ENCODE data around the gene TREM1. TPM values are rescaled to one million over a fixed set of nuclear protein-coding genes. Genes with fewer than 3 reads are reported as not detected.

Gene TREM1
- polyA plus RNA-seq, 3 donors from 2014 or later, result 2.8 TPM; not detected in 2

DNA sequence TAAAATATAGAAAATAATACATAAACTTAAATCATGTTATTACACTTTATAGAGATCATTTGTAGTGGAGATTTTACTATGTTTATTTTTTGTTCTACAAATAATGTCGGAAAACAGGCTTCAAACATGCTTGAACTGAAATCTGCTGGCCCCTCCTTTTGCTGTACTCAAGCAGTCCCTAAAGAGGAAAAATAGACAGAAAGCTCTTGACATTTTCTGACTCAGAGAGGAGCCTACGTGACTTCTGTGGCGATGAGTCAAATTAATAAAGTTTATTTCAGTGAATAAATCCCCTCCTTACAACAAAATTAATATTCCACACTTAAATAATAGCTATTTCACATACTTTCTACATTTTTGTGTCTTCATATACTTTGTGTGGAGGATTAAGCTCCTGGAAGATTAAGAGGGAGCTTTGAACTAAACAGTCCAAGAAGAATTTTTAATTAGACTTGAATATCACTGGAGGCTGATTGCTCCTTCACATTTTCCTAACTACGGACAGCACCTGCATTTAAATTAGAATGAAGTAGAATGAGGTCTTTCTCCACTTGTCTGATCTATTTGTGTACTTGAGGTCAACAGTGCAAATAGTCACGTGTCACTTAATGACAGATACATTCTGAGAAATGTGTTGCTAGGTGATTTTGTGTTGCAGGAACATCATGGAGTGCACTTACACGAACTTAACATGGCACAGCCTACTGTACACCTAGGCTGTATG is 1.7 kb upstream of the TREM1 start:
- no peaks in the 10 kb centered on the region for H3K9me3 Mint-ChIP-seq
- no peak overlapping the region for H3K4me3 Mint-ChIP-seq
- H3K36me3 Mint-ChIP-seq, result no peaks in the 10 kb centered on the region
- peaks cover 0 to 11% (median 11%) of the 10 kb centered on the region in 3 donors for H3K27me3 Mint-ChIP-seq (ENCODE audit: low read depth in 3 of 3)
- no peaks in the 10 kb centered on the region for H3K4me1 Mint-ChIP-seq
- no peak overlapping the region for H3K27ac Mint-ChIP-seq
- no peak for DNase-seq

DNA sequence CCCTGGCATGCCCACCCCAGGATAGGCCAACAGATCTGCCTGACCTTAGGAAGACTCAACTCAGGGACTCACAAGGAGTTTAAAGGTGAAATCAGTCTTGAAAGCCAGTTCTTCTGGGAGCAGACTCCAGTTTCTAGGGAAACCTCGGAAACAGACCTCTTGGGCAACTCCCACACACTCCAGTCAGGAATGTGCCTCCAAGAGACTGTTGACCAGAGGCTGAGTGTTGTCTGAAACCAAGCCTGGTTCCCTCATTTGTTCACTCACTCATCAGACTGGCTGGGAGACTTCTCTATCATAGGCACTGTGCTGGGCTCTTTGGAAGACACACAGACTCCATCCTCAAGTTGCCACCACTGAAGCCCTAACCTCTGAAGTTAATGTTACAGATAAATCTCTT is 1.8 kb downstream of the TREM1 start:
- Mint-ChIP-seq H3K4me1 (no peaks in the 10 kb centered on the region), H3K36me3 (peaks cover 0 to 4% (median 0%) of the 10 kb centered on the region in 3 donors), H3K27me3 (ENCODE audit: low read depth in 3 of 3) (peaks cover 2 to 15% (median 12%) of the 10 kb centered on the region in 3 donors), H3K9me3 (no peaks in the 10 kb centered on the region), H3K27ac (no peak overlapping the region), H3K4me3 (no peak overlapping the region)
- DNase-seq, result no peak

DNA sequence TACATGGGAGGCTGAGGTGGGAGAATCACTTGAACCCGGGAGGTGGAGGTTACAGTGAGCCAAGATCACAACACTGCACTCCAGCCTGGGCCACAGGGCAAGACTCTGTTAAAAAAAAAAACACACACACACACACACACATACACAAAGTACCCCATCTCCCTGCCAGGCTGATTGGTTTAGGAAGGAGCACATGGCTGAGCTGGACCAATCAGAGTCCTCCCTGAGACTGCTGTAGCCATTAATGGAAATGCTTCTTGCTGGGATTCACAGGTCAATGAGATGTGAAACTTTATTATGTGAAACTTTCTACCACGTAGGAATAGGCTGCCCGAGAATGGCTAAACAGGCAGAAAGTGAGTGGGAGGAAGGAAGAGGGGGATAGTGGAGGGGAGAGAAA is 2.9 kb downstream of the TREM1 start:
- Mint-ChIP-seq H3K4me1 (peaks cover 5 to 9% of the 10 kb centered on the region in 2 donors), H3K36me3 (peaks cover 0 to 4% (median 0%) of the 10 kb centered on the region in 3 donors), H3K9me3 (no peaks in the 10 kb centered on the region), H3K4me3 (no peak overlapping the region), H3K27ac (no peak overlapping the region), H3K27me3 (ENCODE audit: low read depth in 3 of 3) (peaks cover 2 to 20% (median 12%) of the 10 kb centered on the region in 3 donors)
- DNase-seq, result no peak

DNA sequence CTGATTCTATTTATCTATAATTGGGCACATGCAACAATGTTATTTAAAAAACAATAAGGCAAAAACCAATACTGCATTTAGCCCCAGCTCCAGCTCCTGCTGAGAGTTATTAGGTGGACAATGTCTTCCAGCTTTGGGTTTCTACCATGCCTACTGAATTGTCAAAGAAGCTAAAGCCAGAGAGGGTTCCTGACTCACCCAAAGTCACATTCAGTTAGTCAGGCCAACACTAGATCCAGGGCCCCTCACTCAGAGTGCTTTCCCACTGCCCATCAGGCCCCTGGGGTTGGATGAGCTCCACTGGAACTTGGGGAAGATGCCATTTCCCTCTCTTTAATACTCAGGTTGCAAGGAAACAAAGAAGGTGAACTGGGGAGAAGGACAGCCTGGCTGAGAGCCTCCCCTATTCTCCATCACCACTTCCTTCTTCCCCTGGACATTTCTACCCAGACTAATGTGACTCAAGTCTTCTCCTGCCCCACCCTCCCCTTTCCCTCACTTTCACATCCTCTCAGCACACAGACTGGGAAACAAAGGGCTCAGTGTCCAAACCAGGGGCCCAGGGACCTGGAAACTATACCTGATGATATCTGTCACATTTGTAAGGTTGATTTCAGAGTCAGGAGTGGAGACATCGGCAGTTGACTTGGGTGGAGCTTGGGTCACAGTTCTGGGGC is 6.0 kb downstream of the TREM1 start:
- Mint-ChIP-seq H3K4me1 (peaks cover 5 to 12% of the 10 kb centered on the region in 2 donors), H3K36me3 (peaks cover 0 to 8% (median 0%) of the 10 kb centered on the region in 3 donors), H3K9me3 (no peaks in the 10 kb centered on the region), H3K27me3 (ENCODE audit: low read depth in 3 of 3) (peaks cover 4 to 21% (median 6%) of the 10 kb centered on the region in 3 donors), H3K27ac (no peak overlapping the region), H3K4me3 (no peak overlapping the region)
- DNase-seq, result no peak

DNA sequence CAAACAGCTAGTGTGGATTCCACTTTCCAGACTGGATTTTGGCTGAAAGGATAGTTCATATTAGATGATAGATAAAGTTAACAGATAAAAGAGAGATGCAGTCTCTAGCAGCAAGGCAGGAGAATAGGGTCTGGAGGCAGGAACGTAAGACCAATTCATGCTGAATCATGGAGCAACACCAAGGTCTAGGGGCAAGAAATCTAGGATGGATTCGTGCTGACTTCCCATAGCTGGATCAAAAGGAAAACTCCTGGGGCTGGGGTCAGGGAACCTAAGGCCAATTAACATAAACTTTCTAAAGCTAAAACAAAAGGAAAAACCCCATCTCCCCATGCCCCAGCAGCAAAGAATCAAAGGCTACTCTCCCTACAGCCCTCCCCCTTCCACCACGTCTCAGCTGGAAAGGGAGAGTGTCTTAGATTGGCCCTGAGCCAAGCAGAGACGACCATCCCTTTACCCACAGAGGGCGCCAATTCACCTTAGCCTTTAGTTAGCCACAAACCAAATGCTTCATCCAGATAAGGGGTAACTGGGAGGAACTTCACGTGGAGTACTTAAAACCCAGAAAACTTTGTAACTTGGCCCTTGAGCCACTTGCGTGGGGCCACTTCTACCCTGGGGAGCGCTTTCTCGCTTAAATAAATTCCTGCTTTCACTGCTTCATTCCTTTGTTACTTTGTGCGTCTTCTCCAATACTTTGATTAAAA is 7.6 kb downstream of the TREM1 start:
- Mint-ChIP-seq H3K4me3 (peak overlapping the region in 1 of 5 donors; percentile 42), H3K27me3 (ENCODE audit: low read depth in 3 of 3) (peaks cover 3 to 18% (median 4%) of the 10 kb centered on the region in 3 donors), H3K9me3 (no peaks in the 10 kb centered on the region), H3K4me1 (peaks cover 5 to 12% of the 10 kb centered on the region in 2 donors), H3K27ac (no peak overlapping the region), H3K36me3 (peaks cover 0 to 8% (median 0%) of the 10 kb centered on the region in 3 donors)
- peak; percentile 50 to 63 (median 60) for DNase-seq

DNA sequence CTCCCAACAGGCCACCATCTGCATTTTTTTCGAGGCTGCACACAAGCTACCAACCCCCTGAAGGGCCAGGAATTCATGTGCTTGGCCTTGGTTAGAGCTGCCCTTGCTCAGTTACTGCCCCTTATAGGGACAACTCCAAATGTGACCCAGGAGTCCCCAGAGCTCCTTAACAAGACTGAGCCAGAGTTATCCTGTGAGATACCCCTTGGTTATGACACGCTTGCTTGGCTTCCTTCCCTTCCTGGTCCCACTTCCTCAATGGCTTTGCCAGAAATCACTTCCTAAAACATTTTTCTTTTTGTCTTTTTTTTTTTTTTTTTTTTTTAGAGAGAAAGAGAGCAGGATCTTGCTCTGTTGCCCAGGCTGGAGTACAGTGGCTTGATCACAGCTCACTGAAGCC is 8.9 kb downstream of the TREM1 start:
- H3K36me3 Mint-ChIP-seq, result peaks cover 0 to 8% (median 0%) of the 10 kb centered on the region in 3 donors
- H3K4me3 Mint-ChIP-seq, result no peak overlapping the region
- H3K4me1 Mint-ChIP-seq, result peaks cover 5 to 12% of the 10 kb centered on the region in 2 donors
- DNase-seq, result no peak
- no peak overlapping the region for H3K27ac Mint-ChIP-seq
- peaks cover 2 to 16% (median 4%) of the 10 kb centered on the region in 3 donors for H3K27me3 Mint-ChIP-seq (ENCODE audit: low read depth in 3 of 3)
- H3K9me3 Mint-ChIP-seq, result no peaks in the 10 kb centered on the region

DNA sequence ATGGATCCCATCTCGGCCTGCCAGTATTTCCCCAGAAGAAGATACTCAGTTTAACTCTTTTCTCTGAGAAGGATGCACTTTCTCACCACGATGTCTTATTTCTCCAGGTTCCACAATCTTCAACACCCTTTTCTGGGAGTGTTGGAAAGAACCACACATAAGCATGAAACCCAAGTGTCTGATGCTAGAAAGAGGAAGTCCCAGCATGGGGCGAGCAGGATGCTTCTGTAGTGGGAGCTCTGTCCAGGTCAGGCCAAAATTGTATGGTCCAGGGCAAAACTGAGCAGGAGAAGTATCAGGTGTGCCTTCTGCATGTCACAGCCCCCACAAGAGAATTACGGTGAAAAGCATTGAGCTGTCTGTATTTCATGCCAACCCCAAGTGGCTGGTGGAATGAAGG is 11.0 kb downstream of the TREM1 start:
- peaks cover 11 to 23% of the 10 kb centered on the region in 2 donors for H3K4me1 Mint-ChIP-seq
- H3K36me3 Mint-ChIP-seq, result peaks cover 0 to 4% (median 0%) of the 10 kb centered on the region in 3 donors
- no peak overlapping the region for H3K4me3 Mint-ChIP-seq
- no peak for DNase-seq
- H3K27me3 Mint-ChIP-seq (ENCODE audit: low read depth in 3 of 3), result peaks cover 0 to 14% (median 7%) of the 10 kb centered on the region in 3 donors
- H3K9me3 Mint-ChIP-seq, result no peaks in the 10 kb centered on the region
- H3K27ac Mint-ChIP-seq, result no peak overlapping the region

DNA sequence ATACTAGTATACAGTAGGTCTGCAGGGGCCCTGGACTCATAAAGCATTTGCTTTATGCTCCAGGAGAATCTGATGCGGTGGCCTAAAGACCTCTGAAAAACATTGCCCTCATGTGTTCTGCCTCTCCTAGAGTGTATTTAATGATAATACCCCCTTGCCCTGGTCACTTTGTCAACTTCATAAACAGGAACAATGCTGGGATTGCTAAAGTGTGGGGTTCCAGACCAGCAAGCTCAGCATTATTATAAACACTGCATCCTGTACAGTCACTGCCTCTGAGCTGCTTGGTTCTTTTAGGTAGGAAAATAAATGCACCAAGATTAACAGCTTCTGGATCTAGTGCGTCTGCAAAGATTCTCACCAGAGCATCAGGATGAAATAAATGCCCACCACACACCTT is 12.2 kb downstream of the TREM1 start:
- DNase-seq, result no peak
- H3K36me3 Mint-ChIP-seq, result peaks cover 0 to 4% (median 0%) of the 10 kb centered on the region in 3 donors
- H3K27me3 Mint-ChIP-seq (ENCODE audit: low read depth in 3 of 3), result peaks cover 0 to 14% (median 7%) of the 10 kb centered on the region in 3 donors
- no peak overlapping the region for H3K4me3 Mint-ChIP-seq
- peak overlapping the region in 2 of 6 donors; percentile 14 to 54 for H3K27ac Mint-ChIP-seq
- no peaks in the 10 kb centered on the region for H3K9me3 Mint-ChIP-seq
- H3K4me1 Mint-ChIP-seq, result peaks cover 11 to 20% of the 10 kb centered on the region in 2 donors

DNA sequence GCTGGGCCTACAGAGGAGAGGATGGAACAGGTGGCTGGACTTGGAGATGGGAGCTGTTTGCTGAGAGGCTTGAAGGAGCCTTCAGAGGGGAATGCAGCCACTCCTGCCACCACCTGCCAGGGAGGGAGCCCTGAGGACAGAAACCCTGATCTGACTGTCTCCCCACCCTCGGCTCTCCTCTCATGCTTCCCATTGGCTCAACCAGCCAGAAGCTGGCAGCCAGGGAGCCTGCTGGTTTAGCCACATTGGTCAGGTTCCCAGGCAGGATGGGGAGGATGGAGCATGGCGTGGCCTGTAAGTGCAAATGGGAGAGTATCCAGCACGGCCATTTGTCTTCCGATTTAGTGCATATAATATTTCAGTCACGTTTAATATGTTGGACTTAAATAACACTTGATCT is 12.8 kb downstream of the TREM1 start:
- no peak for DNase-seq
- H3K27ac Mint-ChIP-seq, result peak overlapping the region in 1 of 6 donors; percentile 14
- H3K9me3 Mint-ChIP-seq, result no peaks in the 10 kb centered on the region
- H3K4me1 Mint-ChIP-seq, result peaks cover 7 to 15% of the 10 kb centered on the region in 2 donors
- H3K36me3 Mint-ChIP-seq, result peaks cover 0 to 4% (median 0%) of the 10 kb centered on the region in 3 donors
- no peak overlapping the region for H3K4me3 Mint-ChIP-seq
- H3K27me3 Mint-ChIP-seq (ENCODE audit: low read depth in 3 of 3), result peaks cover 0 to 10% (median 7%) of the 10 kb centered on the region in 3 donors

DNA sequence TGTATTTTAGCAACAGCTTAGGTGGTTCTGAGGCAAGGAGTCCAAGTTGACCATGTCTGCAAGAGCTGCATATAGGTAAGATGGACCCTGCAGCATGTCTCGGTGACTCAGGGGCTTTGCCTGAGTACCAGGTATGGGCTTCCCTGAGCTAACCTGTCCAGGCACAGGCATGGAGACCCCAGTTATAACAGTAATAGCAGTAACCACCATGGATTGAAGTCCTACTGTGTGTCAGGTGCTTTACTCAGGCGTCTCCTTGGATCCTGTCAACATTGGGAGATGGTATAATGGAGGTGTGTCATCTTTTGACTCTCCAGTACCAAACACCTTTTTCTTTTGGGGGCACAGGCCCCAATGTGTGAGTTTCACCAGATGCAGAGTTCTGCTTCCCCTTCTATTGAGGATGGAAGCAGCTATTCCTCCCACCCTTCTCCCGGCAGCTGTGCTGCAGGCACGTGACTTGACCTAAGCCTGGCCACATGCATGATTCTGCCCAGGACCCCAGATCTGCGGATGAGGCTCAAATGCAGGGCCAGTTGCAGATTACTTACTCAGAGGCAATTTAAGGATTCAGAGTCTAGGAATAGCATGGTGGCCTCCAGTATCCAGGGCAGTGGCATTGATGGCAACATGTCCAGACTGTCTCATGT is 13.8 kb downstream of the TREM1 start:
- Mint-ChIP-seq H3K36me3 (peaks cover 0 to 4% (median 0%) of the 10 kb centered on the region in 3 donors), H3K4me1 (peaks cover 7 to 11% of the 10 kb centered on the region in 2 donors), H3K27me3 (ENCODE audit: low read depth in 3 of 3) (peaks cover 0 to 8% (median 5%) of the 10 kb centered on the region in 3 donors), H3K9me3 (no peaks in the 10 kb centered on the region), H3K4me3 (no peak overlapping the region), H3K27ac (peak overlapping the region in 1 of 6 donors; percentile 84)
- DNase-seq, result no peak

DNA sequence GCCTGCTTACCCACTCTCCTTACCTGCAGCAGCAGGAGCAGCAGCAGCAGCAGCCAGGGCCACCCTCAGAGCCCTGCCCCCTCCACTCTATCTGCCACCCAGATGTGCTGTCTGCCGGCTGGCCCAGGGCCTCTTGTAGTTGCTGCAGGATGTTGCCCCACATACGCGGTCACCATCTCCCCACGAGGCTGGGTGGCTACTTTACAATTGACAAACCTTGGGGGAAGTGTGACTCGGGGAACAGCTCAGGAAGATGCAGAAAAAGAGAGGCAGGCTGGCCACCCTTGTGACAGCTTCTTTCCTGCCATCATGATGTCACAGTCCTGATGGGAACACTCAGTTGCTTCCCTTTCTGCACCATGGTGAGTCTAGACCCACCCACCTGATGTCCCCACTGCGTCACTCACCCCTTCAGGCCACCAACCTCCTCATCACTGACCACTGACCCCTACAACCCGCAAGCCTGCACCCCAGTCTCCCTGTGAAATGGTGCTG is 14.5 kb downstream of the TREM1 start:
- peak overlapping the region in 2 of 5 donors; percentile 45 to 73 for H3K4me3 Mint-ChIP-seq
- peak; percentile 10 to 49 (median 20) for DNase-seq
- H3K27me3 Mint-ChIP-seq (ENCODE audit: low read depth in 3 of 3), result peaks cover 0 to 8% (median 5%) of the 10 kb centered on the region in 3 donors
- peak overlapping the region in 4 of 6 donors; percentile 61 to 84 (median 75) for H3K27ac Mint-ChIP-seq
- peaks cover 0 to 4% (median 0%) of the 10 kb centered on the region in 3 donors for H3K36me3 Mint-ChIP-seq
- no peaks in the 10 kb centered on the region for H3K9me3 Mint-ChIP-seq
- peaks cover 7 to 11% of the 10 kb centered on the region in 2 donors for H3K4me1 Mint-ChIP-seq

DNA sequence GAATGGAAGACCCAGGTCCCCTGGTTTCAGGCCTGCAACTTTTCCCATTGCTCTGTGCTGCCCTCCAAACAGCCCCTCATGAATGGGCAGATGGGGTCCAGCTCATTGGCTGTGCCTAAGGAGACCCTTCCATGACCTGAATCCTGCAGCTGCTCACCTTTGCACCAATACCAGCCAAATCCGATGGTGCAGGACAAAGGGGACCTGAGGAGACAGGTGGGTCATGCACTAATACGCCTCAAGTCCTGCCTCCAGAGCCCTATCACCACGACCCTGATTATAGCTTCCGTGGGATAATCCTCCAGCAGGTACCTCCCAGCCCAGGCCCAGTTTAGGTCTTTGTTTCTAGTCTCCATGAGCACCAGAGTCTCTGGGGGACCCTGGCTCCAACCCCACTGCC is 16.8 kb downstream of the TREM1 start:
- H3K27ac Mint-ChIP-seq, result no peak overlapping the region
- no peak for DNase-seq
- no peaks in the 10 kb centered on the region for H3K36me3 Mint-ChIP-seq
- peaks cover 0 to 5% (median 0%) of the 10 kb centered on the region in 3 donors for H3K27me3 Mint-ChIP-seq (ENCODE audit: low read depth in 3 of 3)
- H3K4me1 Mint-ChIP-seq, result peaks cover 7 to 11% of the 10 kb centered on the region in 2 donors
- no peak overlapping the region for H3K4me3 Mint-ChIP-seq
- no peaks in the 10 kb centered on the region for H3K9me3 Mint-ChIP-seq

DNA sequence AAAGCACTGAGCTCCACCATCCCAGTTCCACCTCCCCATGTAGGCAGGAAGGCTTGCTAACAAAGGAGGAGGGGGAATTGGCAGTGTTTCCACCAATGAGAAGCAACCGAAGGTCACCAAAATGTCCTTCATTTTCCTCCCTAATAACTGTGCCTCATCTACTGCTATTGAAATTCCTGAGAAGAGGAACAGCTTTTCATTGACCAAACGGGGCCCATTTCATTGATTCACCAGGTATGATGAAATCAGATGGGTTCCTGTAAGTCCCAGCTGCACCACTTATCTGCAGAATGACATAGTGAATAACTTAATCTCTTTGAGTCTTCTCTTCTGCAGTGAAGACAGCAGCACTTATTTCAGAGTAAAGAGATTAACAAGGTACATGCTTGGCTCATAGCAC is 17.3 kb downstream of the TREM1 start:
- Mint-ChIP-seq H3K27ac (no peak overlapping the region), H3K4me1 (peaks cover 7 to 11% of the 10 kb centered on the region in 2 donors), H3K9me3 (no peaks in the 10 kb centered on the region), H3K4me3 (no peak overlapping the region), H3K36me3 (no peaks in the 10 kb centered on the region), H3K27me3 (ENCODE audit: low read depth in 3 of 3) (peaks cover 0 to 5% (median 0%) of the 10 kb centered on the region in 3 donors)
- no peak for DNase-seq

Measured in immature natural killer cell (primary cell).